Measurements from ENCODE around the gene FXYD5.

- TF ChIP-seq ZFP30 (CRISPR knock-in tag; IDR thresholded peaks at IDR 0.05) = no peak
- no peak for TF ChIP-seq GLIS3 (CRISPR knock-in tag; IDR thresholded peaks at IDR 0.05)
- no peak for TF ChIP-seq OSR1 (CRISPR knock-in tag; IDR thresholded peaks at IDR 0.05)
- no peak for TF ChIP-seq TSHZ2 (CRISPR knock-in tag; IDR thresholded peaks at IDR 0.05)
- TF ChIP-seq CSRNP3 (CRISPR knock-in tag; IDR thresholded peaks at IDR 0.05) = no peak
- TF ChIP-seq ZFP3 (CRISPR knock-in tag; IDR thresholded peaks at IDR 0.05) = no peak
- TF ChIP-seq RARB (CRISPR knock-in tag; IDR thresholded peaks at IDR 0.05) = no peak
Observed at GRCh38 chr19:35217649-35217990, 63.1 kb downstream of the FXYD5 start.

Data from SK-N-SH treated with all-trans-retinoic acid at 6 μM for 48 hours (cell line).